ENCODE results near the gene SETD1B. TPM values are rescaled to one million over a fixed set of nuclear protein-coding genes. Genes with fewer than 3 reads are reported as not detected.

The SETD1B gene
- total RNA-seq, 1 donor from 2014 or later = 22.7 TPM

DNA sequence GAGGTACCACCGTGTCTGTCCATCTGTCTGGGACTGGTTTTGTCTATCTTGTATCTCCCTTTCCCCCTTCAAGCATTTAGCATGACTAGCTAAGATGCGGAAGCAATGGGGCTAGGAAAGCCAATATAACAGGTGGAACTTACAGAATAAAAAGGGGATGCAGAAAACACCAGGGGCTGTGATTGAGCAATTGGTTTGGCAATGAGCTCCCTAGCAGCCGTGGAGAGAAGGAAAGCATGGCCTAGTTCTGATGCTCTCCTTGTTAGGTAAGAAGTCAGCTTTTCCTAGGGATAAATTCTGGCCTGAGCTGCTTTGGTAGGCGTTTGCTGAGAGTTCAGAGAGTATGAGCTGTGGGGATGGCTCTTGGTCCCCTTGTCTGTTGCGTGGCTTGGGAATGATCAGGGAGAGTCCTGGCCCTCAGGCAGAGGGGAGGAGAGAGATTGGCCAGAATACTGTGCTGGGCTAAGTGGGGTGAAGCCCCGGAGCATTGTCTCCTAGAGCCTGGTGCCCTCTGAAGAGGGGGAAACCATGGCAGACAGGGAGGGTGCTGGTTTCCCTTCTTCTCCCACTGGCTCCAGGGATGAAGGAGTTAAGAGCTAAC, 7.1 kb downstream of the SETD1B start:
- H3K4me1 ChIP-seq = peaks cover 24 to 47% of the 10 kb centered on the region in 2 donors
- H3K9me3 ChIP-seq = no peaks in the 10 kb centered on the region
- H3K27ac ChIP-seq = peak overlapping the region; percentile 66 to 80
- peak overlapping the region; percentile 63 to 69 for H3K4me3 ChIP-seq
- no peaks in the 10 kb centered on the region for H3K27me3 ChIP-seq
- TF ChIP-seq, protein P1, sequence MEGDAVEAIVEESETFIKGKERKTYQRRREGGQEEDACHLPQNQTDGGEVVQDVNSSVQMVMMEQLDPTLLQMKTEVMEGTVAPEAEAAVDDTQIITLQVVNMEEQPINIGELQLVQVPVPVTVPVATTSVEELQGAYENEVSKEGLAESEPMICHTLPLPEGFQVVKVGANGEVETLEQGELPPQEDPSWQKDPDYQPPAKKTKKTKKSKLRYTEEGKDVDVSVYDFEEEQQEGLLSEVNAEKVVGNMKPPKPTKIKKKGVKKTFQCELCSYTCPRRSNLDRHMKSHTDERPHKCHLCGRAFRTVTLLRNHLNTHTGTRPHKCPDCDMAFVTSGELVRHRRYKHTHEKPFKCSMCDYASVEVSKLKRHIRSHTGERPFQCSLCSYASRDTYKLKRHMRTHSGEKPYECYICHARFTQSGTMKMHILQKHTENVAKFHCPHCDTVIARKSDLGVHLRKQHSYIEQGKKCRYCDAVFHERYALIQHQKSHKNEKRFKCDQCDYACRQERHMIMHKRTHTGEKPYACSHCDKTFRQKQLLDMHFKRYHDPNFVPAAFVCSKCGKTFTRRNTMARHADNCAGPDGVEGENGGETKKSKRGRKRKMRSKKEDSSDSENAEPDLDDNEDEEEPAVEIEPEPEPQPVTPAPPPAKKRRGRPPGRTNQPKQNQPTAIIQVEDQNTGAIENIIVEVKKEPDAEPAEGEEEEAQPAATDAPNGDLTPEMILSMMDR (IDR thresholded peaks at IDR 0.05) = no peak
- peak in 1 of 2 donors; percentile 55 for DNase-seq (ENCODE audit: low spot score in 2 of 2)
- H3K36me3 ChIP-seq = peaks cover 49 to 55% of the 10 kb centered on the region in 2 donors
- intact Hi-C loops (cut with DNase I) = no loop called here

DNA sequence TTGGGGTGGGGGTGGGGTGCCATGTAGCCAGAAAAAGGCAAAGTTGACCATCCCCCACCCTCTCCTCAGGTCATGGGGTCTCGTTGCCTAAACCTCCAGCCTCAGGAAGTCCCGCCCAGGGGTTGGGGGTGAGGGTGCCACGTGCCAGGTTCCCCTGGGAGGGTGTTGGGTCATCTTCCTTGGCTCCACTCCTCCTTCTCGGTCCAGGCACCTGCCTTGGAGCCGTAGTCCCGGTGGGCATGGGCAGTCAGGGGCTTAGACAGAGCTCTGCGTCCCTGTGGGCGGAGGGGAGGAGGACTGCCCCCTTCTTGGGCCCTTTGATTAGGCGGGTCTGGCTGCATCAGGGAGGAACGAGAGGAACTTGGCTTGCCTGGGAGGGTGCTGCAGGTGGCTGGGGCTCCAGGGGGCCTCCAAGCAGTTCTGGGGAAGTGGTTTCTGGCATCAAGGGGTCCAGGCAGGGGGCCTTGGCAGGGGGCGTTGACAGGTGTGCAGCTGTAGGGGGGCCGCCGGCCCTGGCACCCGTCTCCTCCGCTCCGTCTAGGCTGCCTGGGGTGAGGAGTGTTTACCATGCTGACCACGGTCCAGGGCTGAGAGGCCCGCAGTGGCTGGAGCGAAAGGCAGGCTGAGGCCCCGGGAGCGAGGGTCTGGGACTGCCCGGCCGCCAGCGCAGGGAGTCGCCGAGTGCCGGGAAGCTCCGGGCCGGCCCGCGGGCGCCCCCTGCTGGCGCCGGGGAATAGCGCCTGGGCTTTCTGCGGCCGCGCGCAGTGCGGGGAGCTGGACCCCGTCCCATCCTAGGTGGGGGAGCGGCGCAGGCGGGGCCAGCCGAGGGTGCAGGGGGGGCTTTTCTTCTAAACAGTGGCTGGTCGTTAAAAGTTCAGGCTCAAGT, 7.9 kb downstream of the SETD1B start:
- Histone ChIP-seq H3K27ac (peak overlapping the region; percentile 66 to 80), H3K36me3 (peaks cover 56 to 62% of the 10 kb centered on the region in 2 donors), H3K9me3 (no peaks in the 10 kb centered on the region), H3K27me3 (no peaks in the 10 kb centered on the region), H3K4me1 (peaks cover 24 to 40% of the 10 kb centered on the region in 2 donors), H3K4me3 (peak overlapping the region; percentile 63 to 69)
- TF ChIP-seq, protein P1 (IDR thresholded peaks at IDR 0.05) = peak; percentile 93 to 99 (median 99)
- intact Hi-C loops (cut with DNase I) = loop anchor here (1.0 to 2.0 kb wide), 4 partner anchors 17 to 115 kb away; partner anchors contain the start of gene PSMD9
- DNase-seq (ENCODE audit: low spot score in 2 of 2) = peak in 1 of 2 donors; percentile 68

DNA sequence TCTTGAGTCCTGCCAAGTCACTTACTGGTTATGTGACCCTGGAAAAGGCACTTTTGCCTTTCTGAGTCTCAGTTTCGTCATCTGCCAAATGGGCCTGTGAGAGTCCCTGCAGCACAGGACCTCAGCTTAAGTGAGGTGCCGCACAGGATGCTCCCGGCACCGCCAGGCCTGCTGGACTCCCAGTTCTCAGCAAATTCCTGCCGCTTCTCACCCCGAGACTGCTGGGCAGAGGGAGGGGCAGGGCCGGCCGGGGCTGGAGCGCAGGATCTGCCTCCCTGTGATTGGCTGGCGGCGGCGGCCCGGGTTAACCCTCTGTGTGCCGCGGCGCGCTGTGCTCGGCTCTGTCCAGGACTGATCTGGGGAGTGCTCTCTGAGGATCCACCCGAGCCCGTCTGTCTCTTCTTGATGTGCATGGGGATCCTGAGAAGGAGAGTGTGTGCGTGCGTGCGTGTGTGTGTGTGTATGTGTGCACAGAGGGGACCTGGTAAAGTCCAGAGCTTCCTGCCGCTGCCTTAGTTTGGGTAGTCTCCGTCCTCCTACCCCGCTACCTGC, 8.6 kb downstream of the SETD1B start:
- peaks cover 63 to 68% of the 10 kb centered on the region in 2 donors for H3K36me3 ChIP-seq
- intact Hi-C loops (cut with DNase I) = loop anchor here (1.0 to 2.0 kb wide), 4 partner anchors 18 to 116 kb away; partner anchors contain the start of gene PSMD9

DNA sequence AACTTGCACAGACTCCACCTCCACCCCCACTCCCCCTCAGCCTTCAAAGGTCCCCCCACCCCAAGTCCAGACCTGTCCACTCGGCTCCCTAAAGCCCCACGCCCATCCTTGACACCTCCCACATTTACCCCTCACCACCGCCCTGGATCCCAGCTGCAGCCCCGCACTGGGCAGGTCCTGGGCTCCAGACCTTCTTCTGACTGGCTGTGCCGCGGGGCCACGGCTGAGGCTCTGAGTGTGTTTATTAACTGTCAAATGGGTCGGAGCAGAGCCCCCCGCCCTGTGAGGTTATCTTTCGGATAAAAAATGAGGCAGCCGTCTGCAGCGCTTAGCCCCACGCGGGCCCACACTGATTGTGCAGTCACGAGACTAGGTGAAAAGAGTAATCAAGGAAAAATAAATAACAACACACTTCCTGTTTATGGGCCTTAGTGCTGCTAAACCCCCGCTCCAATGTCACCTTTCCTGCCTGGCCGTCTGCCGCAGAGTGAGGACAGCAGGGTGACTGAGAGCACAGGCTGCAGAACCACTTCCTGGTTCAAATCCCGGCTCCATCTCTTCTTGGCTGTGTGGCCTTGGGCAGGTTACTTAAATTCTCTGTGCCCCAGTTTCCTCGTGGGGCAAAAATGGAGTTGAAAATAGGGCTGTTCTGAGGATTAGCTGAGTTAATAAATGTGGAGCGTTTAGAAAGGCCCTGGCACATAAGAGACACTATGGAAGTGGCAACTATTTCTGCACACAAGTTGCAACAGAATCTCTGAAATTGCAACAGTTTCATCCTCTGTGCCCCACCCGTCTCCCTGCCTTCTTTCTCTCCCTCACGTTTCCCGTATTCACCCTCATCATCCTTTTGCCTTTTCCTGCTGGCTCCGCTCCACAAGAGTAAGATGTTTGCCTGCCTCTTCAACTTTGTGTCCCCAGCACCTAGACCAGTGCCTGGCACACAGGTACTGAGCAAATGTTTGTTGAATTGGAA, 9.4 kb downstream of the SETD1B start:
- H3K4me1 ChIP-seq = peaks cover 24 to 29% of the 10 kb centered on the region in 2 donors
- intact Hi-C loops (cut with DNase I) = loop anchor here (1.0 to 2.0 kb wide), 4 partner anchors 19 to 116 kb away; partner anchors contain the start of gene PSMD9
- no peaks in the 10 kb centered on the region for H3K9me3 ChIP-seq
- no peak for DNase-seq (ENCODE audit: low spot score in 2 of 2)
- TF ChIP-seq, protein P1 (IDR thresholded peaks at IDR 0.05) = no peak
- peaks cover 67 to 72% of the 10 kb centered on the region in 2 donors for H3K36me3 ChIP-seq
- H3K27ac ChIP-seq = no peak overlapping the region
- no peaks in the 10 kb centered on the region for H3K27me3 ChIP-seq
- peak overlapping the region; percentile 63 to 69 for H3K4me3 ChIP-seq

More for the DNA sequence above, 8.6 kb downstream of the SETD1B start:
- H3K4me1 ChIP-seq = peaks cover 24 to 33% of the 10 kb centered on the region in 2 donors
- H3K27me3 ChIP-seq = no peaks in the 10 kb centered on the region
- TF ChIP-seq, protein P1 (IDR thresholded peaks at IDR 0.05) = no peak
- no peak for DNase-seq (ENCODE audit: low spot score in 2 of 2)
- peak overlapping the region in 1 of 2 donors; percentile 80 for H3K27ac ChIP-seq
- H3K9me3 ChIP-seq = no peaks in the 10 kb centered on the region
- peak overlapping the region; percentile 63 to 69 for H3K4me3 ChIP-seq
